Activated T-cell treated with anti-CD3 and anti-CD28 coated beads for 48 hours (primary cell): ENCODE measurements around the gene FLNA.
"Not testable (repeated sequence)": the region's sequence is repeated elsewhere in the genome, so short reads cannot be mapped to it uniquely, and the experiment has no call there.

Experiments used
- DNase-seq: peaks from one replicate; pipeline ENCODE4 v3.0.0-alpha.2; 2020; ENCODE audit warnings: low read depth

FLNA gene

DNA sequence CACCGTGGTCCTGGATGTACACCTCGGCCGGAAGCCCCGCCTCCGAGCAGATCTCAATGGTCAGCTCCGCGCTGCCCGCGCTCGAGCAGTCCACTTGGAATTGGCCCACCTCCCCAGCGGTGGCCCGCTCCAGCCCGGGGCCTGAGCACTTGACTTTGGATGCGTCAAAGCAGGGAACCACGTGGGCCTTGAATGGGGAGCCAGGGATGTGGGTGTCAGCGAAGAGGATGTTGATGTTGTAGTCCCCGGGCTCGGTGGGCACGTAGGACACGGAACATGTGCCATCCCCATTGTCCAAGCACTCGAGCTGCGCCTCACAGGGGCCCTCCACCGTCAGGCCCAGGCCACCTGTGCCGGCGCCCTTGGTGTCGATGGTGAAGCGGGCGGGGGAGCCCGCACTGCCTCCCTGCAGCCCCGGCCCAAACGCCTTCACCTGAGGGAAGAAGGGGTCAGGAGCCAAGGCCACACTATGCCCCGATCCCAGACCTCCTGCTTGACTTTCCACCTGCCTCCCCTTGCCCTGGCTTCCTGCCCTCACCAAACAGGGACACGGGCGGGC is 14.2 kb downstream of the FLNA start:
- no peak for DNase-seq

DNA sequence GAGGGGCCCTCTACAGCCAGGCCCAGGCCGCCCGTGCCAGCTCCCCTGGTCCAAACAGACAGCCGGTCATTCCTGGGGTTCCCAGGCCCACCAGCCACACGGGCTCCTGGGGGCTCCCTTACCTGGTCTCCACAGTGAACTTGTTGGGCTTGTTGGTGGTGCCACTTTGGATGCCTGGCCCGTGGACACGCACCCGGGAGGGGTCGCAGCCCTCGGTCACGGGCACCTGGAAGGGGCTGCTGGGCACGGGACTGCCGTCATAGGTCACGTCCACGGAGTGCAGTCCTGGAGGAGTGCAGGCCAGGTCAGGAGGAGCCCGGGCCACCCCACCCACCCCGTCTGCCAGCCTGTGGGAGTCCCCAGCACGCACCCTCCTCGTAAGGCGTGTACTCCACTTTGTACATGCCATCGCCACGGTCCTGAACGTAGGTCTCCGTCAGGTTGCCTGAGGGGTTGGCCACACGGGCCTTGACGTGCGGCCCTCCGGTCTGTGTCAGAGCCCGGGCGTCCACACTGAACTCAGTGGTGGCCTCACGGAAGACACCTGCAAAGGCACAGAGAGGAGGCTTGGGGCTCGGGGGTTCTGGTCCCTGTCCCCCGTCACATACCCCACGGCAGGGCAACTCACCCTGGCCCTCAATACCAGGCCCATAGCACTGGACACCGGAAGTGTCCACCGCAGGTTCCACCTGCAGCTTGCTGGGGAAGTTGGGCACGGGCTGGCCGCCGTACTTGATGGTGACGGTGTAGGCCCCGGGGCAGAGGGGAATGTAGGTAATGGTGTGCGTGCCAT is 14.9 kb downstream of the FLNA start:
- DNase-seq, result no peak

DNA sequence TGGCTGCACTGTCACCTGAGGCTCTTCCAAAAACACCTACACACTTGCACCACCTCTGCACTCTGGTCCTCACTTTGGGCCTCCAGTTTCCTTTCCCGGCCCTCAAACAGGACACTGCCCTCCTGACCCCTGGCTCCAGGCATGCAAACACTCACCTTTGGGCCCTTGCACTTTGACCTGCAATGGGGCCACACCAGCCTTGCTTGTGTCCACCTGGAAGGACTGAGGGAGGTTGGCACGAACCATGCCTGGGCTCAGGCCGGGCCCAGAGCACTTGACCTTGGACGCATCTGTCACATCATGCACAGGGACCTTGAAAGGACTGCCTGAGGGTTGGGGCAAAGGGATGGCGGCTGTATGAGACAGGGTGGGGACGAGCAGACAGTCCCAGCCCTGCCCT is 15.6 kb downstream of the FLNA start:
- no peak for DNase-seq

DNA sequence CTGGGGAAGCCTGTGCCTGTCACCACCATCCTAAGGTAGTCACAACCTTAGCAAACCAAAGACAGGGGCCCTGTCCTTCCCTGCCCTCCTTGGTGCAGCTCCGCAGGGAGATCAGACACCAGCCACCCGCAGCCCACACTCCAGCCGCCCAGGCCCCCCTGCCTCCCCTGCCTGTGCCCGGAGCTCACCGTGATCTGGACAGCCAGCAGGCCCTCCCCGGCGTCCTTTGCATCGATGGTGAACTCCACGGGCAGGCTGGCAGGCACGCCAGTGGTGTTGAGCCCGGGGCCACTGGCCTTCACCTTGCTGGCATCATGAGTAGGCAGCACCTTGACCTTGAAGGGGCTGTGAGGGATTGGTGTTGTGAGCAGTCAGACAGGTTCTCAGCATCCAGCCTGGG is 16.4 kb downstream of the FLNA start:
- DNase-seq, result no peak

DNA sequence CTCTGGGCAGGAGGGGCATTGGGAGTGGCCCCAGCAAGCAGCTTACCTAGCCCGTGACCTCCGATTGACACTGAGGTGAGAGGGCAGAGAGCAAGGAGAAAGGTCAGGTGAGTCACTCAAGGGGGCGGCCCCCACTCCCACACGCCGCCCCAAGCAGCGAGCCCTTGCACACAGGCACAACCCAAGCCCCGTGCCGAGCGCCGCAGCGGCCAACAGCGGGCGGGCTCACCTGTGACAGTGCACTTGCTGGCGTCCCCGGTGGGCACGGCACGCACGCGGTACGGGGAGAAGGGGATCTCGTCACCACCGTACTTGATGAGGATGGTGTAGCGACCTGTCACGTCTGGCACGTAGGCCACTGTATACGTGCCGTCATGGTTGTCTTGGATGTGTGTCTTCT is 17.2 kb downstream of the FLNA start:
- no peak for DNase-seq

DNA sequence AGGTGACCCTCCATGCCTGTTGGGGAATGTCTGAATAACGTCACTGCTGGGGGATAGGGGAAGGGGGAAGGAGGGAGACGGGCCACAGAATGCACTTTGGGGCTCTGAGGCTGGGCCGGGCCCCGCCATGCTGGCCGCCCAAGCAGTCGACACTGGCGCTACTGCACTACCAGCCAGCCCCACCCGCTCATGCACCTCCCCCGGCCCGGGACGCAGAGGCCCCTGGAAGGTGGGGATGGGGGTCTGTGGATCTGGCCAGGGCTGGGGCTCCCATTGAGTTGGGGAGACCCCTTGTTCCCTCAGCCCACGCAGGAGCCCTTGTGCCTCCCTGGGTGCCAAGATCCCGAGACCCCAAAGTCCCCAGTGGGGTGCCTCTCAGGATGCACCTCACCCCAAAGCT is 17.8 kb downstream of the FLNA start:
- no peak for DNase-seq

DNA sequence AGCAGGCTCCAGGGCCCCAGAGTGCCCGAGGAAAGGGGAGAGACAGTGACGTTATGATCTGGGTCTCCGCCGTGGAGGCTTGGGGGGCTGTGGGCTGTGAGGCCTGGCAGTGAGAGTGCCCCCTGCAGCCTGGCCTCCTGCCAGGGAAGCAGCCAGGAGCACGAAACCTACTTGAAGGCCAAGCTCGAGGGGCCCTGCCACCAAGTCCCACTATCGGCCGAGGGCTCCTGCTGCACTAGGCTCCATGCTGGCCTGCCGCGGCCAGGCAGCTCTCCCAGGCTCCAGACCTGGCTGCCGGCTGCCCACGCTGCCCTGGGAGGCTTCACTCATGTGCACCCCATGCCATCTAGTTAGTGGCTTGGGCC is 18.7 kb downstream of the FLNA start:
- no peak for DNase-seq

DNA sequence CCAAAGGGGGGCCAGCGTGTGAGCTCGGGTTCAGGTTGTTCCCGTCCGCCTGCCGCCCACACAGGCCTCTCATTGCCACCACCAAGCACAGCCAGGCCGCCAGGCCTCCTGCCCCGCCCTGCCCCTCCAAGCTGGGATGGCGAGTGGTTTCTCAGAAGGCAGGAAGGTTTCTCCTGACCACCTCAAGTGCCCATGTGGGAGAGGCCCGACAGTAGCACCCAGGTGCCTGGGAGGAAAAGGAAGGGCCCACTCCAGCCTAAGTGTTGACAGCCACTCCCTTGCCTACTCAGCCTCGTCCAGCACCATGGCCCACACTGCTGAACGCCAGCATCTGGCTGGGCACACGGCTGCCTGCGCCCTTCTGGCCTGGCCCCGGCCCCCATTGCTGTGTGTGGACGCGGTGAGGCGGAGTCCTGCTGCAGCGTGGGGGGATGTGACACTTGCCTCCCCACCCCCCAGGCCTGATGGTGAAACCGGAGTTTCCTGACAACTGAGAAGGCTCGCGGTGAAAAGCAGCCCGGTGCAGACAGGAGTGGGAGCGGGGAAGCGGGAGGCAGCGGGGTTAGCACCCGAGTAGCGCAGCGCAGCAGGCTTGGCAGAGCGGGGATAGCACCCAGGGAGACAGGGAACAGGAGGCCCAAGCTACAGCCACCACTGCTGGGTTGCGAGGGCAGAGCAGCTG is 19.2 kb downstream of the FLNA start:
- DNase-seq, result no peak

DNA sequence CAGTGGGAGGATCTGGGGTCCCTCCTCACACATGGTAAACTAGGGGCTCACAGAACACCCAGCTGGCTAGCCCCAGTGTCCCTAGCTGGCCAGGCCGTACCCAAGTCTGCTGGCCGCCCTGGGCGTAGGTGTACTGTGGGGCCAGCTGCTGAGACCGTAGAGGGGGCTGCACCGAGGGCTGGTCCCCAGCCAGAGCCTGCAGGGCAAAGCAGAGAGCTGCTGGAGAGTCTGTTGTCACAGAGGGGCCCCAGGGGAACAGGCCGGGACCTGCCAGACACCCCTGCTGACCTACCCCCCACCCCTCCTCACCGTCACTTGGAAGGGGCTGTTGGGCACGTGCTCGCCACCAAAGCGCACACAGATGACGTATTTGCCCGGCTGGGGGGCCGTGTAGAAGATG is 19.9 kb downstream of the FLNA start:
- no peak for DNase-seq

DNA sequence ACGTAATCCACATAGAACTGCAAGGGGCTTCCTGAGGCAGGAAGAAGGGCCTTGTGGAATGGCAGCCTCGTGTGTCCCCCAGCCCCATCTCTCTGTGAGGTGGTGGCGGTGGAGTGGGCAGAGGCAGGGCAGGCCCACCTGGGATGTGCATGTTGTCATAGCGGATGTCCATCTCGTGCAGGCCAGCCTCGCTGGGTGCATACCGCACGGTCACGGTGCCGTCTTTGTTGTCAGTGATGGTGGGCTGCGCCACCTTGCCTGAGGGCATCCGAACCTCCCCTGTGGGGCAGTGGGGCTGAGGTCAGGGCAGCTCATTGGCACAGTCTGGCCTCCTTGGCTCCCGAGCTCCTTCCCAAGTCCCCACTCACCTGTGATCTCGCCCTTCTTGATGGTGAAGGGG is 20.4 kb downstream of the FLNA start:
- DNase-seq, result no peak

DNA sequence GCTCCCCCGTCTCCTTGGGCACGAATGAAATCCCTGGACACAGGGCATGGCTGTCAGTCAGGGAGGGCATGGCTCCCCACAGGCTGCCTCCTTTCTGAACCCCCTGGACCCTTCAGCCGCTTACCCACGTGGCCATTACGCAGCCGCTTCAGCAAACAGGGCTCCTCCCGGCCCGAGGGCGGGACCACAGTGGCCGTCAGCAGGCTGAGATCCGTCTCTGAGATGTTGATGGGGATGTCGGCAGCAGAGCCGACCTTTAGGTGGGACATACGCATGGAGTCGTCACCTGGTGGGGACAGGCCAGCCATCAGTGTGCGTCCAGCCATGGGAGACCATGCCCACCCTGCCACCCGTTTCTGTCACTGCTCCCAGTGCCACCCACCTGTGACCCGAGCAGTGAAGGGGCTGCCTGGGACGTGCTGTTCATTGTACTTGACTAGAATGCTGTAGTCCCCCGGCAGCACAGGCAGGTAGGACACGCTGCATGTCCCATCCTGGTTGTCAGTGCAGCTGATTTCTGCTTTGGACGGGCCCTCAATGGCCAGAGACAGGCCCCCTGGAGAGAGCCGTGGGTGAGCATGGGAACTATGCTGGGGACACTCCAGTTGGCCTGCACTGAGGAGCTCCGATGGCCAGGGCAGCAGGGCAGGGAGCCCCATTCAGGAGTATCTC is 21.1 kb downstream of the FLNA start:
- DNase-seq, result no peak

DNA sequence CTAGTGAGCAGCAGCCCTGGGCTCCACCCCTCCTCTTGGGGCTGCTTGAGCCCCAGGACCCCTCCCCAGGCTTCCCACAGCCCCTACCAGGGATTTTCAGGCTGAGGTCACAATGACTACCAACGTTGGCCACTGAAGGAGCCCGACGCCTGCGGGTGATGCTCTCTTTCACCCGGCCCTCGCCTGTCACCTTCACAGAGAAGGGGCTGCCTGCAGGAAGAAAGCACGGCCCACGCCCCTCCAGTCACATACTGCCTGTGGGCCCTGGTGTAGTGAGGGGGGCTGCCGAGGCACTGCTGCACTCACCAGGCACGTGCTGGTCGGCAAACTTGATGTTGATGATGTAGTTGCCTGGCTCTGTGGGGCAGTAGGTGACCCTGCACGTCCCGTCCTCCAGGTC is 22.0 kb downstream of the FLNA start:
- DNase-seq, result no peak

DNA sequence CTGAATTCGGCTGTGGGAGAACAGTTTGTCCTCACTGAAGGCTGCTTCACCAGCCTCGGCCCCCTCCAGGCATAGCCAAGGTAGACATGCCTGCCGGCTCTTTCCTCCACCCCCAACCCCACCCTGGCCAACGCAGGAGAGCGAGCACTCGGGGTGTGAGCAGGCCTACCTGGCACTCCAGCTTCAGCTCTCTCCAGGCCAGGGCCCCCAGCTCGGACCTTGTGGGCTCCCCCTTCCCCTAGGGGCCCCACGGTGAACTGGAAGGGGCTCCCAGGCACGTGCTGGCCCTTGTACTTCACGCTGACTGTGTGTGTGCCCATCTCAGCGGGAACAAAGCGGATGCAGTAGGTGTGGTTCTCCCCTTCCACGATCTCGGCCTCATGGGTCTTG is 22.4 kb downstream of the FLNA start:
- DNase-seq, result no peak

DNA sequence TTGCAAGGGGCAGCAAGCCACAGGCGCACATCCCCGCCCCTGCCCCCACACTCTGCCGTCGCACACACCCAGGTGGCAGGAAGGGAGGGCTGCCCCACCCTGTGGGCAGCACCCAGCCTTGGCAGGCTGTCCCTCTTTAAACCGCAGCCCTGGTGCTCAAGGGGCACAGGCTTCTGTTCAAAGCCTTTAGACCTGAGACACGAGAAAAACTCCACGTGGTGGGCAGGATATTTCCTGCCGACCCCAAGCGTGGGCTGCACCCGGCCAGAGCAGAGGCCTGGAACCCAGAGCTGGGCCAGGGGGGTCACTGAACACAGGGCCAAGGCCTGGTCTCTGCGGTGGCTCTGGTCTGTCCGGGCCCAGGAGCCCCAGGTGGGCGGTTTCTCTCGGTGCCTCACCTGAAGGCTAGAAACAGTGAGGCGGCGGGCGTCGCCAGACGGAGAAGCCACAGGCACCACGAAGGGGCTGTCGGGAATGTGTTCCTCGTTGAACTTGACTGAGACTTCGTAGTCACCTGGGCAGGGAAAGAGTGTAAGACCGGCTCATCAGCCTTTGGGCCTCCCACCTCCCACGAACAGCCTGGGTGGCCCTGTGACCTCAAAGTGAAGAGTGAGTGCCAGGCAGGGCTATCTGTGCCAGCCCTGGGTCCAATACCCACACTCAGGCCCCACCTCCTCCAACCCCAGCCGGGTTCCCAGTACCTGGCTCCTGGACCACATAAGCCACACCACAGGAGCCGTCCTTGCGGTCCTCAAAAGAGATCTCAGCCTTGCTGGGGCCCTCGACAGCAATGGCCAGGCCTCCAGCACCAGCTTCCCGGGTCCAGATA is 23.0 kb downstream of the FLNA start:
- no peak for DNase-seq

DNA sequence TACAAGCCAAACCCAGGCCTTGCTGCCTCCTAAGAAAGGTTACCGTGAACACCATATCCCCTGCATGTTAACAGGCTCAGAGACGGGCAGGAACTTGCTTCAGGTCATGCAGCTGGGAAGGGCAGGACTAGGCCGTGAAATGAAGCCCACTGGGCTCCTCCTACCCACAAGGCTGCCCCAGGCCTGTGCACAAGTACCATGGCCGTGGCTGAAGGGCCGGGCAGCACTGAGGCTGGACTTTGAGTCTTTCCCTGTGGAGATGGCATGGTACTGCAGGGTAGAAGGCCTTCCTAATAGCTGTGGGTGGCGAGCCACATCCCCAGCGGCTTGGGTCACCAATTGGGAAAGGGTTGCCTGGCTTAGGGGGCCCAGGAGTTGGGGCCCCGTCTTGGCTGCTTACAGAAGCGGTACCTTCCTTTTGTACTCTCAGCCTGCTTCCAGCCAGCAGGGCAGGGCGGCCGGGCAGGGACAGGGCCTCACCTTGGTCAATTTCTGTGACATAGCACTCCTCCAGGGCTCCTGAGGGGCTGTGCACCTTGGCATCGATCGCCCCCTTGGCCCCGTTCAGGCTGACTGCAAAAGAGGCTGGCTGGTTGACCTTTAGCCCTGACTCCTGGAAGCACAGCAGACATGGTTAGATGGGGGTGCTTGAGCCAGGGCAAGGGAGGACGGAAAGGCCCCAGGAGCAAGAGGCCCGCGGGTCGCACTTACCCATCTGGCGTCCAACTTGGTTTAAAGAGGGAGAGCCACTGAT is 23.8 kb downstream of the FLNA start:
- DNase-seq, result no peak

DNA sequence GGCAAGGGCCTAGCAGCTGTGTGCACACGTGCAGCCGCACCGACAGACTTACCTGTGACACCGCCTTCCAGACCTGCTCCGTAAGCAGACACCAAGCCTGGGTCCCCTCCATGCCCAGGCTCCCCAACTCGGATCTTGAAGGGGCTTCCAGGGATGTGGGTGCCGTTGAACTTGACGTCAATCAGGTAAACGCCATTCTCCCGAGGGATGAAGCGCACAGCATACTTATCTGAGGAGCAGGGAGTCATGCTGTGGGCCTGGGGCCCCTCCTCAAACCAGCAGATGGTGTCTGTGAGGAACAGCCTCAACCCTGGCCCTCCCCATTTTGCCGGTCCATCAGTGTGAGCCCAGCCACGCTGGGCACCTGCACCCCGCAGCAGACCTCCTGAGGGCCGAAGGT is 24.5 kb downstream of the FLNA start:
- no peak for DNase-seq

DNA sequence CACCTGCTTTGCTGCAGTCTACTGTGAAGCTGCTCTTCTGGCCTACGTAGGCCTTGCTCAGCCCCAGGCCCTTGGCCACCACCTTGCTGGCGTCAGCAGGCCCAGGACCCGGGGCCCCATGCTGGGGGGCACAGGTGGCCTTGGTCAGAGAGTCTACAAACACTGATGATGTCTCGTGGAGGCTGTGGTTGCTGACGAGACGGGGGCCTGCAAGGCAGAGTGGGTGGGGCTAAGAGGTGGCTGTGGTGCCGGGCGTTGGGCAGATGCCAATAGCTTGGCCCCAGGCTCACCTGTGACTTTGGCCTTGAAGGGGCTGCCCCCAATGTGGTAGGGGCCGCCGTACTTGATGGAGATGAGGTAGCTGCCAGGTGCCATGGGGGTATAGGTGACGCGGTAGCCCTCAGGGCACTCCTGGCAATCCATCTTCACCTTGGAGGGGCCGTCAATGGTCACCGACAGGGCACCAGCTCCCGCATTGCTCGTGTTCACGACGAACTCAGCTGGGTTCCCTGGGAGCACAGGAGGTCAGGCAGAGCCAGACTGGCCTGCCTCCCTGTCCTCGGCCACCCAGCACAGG is 25.0 kb downstream of the FLNA start:
- DNase-seq, result no peak

DNA sequence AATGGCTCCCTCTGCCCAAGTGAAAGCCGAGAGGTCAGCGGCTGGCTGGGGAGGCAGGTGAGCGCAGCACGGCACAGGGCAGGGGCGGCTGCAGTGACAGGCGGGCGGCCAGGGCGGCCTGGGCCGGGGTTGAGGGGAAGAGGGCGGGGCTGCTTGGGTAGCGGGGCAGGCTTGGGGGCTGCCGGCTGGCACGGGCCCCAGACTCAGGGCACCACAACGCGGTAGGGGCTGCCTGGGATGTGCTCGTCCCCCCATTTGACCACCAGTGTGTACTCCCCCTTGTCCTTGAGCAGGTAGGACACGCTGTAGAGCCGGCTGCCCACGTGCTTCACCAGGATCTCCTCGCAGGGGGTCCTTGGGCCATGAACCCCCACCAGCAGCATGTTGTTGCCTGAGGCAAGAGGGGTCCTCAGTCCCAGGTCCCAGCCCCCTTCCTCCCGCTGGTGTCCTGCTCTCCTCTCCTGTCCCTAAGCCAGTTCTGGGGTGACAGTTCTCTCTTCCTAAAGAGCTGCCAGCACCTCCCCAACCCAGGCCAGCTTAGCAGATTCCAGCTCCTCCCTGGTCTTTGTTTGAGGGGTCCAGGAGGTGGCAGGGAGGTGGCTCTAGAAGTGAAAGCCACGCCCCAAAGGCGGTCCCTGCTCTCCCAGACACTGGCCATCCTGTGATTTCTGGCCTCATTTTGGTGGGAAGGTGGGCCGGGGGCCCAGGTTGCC is 25.6 kb downstream of the FLNA start:
- no peak for DNase-seq

DNA sequence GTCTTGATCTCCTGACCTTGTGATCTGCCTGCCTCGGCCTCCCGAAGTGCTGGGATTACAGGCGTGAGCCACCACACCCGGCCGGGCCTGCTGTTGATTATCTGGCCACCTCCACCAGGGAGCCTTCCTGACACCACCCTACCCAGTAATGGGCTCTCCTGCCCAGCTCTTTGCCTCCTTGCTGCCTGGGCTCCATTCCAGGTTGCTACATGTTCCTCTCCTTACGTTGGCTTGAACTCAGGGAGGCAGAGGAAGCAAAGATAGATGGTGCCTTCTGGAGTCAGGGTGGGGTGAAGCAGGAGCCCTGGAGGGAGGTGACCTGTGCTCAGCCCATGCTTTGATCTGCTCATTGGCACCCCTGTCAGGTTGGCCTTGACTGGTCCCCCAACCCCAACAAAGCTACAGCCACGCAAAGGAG is 26.3 kb downstream of the FLNA start:
- no peak for DNase-seq

DNA sequence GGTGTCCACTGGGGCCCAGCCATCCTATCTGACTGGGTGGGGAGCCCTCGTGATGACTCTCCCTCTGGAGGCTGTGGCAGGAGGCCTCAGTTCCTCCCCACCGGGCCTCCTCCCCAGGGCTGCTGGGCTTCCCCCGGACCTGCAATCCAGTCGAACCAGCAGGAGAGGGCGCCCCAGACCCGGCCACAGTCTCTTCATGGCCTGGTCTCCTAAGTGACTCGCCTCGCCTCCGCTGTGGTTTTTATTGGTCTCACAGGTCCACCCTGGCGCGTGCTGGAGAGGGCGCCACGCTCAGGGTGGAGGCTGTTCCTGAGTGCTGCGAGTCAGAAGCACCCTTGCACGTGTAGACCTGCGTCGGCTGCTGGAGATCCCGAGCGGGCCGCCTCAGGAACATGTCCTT is 30.8 kb downstream of the FLNA start:
- DNase-seq, result not testable (repeated sequence)
